Measurements from ENCODE around the gene ZBTB16.

GRCh38 chr11:114287154-114287553, 227.6 kb downstream of the ZBTB16 start:
- TF ChIP-seq CTCF (IDR thresholded peaks at IDR 0.05) (no peak), EZH2phosphoT487 (IDR thresholded peaks at IDR 0.05) (no peak)

Measured in neural progenitor cell (in vitro differentiated cells).